GM19397 (cell line): ENCODE data around the gene ACOX1.
A peak's percentile ranks its signal among the peaks of the same experiment; 100 is the strongest.

Experiments
- ATAC-seq: cut with Tn5 transposase; IDR thresholded peaks from one replicate; pipeline ENCODE4 v1.9.1; 2021; ENCODE audit warnings: mild to moderate bottlenecking, moderate library complexity; ENCODE audit not compliant: unreplicated experiment

The ACOX1 gene

DNA sequence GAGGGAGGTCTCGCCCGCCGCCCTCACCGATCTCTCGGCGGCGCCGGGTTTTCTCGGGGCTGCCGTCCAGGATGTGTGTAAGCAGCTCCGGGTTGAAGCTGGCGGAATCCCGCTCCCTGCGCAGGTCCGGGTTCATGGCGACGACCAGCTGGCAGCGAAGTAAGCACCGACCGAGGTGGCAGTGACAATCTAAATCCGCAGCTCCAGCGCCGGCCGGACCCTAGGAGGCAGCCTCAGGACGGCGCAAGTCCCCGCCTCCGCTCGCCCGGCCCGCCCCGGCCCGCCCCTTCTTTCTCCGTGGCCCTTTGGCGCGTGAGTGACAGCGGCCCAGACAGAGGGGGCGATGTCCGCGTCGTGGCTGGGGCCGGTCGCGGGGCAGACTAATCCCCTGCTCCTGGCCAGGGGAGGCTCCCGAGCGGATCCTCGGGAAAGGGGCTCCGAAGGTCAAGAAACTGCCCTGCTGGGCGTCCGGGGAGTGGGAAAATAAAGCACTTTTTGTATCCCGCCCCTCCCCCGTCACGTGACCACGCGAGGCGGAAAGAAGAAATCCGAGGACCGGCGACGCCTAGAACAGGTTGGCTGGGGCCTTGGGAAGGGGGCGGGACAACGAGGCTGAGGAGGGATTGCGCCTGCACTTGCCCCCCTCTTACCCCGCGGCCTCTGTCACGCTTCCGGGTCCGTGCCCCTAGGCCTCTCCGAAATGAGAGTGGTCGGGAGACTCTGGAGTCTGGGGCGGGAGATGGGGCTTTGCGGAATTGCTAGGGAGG, at the start of gene ACOX1, which contains the start of gene TEN1:
Gene ACOX1, minus strand, starts transcription at position 229 of the 767 bp plus-strand sequence. Its CDS starts 93 bp downstream, at position 136.
Gene TEN1, plus strand, starts transcription at position 303 of the 767 bp plus-strand sequence. CDS start 6,953 bp downstream, outside the sequence.
- peak; percentile 93 for ATAC-seq

DNA sequence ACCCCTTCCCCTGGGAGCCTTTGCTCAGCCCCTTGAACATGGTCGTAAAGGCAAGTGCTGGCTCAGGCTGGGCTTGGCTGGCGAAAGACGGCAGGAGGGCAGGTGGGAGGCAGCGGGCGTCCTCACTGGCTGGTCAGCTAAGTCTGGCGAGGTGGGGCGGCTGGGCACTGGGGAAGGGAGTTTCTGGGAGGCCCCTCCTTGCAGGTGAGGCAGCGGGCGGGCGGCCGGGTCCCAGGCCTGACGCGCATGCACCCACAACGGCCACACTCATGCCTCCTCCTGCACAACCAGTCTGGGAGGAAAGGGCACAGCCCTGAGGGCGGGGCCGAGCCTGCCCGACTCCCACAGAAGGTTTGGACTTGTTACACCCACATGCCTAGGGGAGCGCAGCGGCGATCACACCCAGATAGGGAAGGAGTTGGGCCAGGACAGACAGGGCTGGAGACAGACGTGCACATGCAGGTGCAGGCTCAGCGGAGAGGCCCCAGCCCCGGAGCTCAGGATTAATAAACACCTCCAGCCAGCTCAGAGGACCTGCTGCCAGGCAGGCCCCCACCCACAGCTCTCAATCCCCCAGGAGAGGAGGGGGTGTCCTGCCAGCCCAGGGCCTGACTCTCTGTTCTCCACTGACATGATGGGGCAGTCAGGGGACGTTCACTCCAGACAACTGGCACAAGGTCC, 48.3 kb upstream of the ACOX1 start, which contains the start of gene EVPL:
Gene EVPL, minus strand, starts transcription at position 148 of the 681 bp plus-strand sequence. Its CDS starts 108 bp downstream, at position 40.
- ATAC-seq = no peak

DNA sequence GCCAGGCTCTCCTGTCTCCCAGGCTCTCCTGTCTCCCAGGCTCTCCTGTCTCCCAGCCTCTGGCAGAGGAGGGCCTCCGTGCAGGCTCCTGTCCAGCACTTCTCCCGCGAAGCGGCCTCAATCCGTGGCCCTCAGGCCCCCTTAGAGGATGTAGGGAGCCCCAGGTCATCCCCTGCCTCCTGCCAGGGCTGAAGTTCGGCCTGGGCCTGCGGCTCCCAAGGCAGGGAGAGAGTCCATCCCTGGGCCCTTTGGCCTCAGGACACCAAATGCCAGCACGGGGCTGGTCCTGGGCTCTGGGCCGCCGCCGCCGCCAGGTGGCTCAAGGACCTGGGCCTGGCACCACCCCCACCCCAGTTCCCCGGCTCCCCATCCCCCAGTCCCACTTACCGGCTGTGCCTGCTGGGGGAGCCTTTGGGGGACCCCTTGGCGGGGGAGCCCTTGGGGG, 47.8 kb upstream of the ACOX1 start:
- no peak for ATAC-seq

DNA sequence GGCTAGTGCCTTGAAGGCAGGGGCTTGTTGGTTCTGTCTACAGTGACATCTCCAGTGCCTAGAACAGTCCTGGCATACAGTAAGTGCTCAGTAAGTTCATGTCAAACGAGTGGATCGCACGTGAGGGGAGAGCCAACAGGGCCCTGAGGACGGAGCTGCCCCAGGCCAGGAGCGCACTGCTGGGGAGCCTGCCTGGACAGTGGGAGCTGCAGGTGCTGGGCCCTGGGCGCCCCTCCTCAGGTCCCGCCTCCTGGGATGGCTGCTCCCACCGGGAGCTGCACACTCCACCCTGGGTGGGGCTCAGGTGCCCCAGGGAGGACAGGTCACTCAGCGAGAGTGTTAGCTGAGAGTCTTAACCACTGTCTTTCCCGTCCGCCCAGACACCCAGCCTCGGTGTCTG, 46.3 kb upstream of the ACOX1 start:
- no peak for ATAC-seq

DNA sequence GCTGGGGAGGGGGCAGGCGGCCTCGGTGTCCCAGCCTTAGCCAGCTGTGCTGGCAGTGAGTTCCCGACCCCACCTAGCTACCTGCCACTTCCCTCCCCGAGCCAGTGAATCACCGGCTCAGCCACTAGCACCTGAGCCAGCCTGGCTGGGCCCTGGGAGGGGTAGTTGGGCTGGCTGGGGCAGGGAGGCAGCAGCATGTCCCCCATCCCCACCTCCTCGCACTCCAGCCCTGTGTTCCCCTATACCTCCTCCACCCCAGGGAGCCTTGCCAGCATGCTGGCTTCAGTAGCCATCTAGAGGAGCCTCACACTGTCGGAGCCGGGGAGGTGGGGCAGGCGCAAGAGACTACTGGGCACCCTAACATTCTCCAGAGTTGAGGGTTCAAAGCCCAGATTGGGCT, 45.4 kb upstream of the ACOX1 start:
- ATAC-seq = no peak

DNA sequence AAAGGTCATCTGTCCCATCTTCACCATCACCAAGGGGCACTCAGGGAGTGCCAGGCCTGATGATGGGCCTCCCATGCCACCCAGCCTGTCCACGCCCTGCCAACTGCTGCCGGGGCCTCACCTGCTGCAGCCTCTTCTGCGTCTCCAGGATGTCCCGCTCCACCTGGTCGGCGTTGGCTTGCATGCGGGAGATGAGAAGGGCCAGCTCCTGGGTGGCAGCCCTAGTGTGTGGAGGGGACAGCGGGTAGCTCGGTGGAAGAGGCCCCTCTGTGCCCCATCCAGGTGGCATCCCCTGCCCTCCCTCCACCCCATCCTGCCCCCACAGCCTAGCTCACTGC, 44.9 kb upstream of the ACOX1 start:
- ATAC-seq = no peak

DNA sequence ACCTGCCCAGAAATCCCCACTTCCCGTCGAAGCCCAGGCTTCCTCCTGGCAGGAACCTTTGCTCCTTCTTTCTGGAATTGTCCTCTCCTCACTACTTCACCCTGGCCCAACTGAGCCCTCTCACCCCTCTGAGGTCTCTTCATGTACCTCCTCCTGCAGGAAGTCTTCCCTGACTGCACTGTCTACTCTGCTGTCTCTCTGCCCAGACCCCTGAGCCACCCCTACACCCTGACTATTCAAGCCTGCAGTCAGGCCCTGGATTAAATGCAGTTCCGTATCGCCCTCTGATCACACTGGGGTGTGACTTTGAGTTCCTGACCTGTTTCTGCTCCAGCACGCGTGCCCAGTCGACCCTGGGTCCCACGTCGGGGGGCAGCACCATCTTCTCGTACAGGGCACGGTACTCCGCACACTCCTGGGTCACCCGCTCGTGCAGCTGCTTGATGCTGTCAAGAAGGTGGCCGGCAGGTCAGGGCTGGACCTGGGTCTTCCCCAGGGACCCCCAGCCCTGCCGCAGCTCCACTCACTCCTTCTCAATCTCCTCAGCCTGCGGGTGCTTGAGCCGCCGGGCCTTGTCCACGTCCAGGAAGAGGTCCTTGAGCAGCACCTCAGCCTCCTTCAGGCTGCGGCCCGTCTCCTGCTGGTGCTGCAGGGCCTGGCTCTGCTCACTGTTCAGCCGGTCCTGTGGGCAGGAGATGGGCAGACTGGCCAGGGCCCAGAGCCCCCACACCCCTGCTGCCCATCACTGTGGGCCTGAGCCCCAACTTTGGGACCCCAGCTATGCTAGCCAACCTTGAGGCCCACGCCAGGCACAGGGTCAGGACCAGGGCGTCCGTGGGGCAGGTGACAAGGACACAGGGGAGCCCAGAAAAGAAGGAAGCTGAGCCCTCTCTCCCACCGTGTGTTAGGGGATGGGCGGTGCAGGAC, 44.3 kb upstream of the ACOX1 start:
- no peak for ATAC-seq

DNA sequence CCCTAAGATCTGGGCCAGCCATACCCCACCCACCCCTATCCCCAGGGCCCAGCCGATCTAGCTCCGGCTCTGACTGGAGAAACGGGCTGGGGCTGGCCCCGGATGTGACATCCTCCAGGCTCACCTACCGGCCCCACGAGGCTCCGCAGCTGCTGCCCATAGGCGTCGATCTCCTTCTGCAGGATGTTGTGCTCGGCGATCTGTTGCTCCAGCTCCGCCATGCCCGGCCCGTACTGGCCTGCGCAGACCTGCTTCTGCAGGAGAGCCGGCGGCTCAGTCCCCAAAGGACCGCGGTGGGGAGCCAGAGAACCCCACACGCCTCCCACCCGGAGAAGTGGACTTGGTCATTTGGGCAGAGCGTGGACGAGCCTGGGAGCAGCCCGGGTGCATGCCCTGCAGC, 43.3 kb upstream of the ACOX1 start:
- no peak for ATAC-seq

DNA sequence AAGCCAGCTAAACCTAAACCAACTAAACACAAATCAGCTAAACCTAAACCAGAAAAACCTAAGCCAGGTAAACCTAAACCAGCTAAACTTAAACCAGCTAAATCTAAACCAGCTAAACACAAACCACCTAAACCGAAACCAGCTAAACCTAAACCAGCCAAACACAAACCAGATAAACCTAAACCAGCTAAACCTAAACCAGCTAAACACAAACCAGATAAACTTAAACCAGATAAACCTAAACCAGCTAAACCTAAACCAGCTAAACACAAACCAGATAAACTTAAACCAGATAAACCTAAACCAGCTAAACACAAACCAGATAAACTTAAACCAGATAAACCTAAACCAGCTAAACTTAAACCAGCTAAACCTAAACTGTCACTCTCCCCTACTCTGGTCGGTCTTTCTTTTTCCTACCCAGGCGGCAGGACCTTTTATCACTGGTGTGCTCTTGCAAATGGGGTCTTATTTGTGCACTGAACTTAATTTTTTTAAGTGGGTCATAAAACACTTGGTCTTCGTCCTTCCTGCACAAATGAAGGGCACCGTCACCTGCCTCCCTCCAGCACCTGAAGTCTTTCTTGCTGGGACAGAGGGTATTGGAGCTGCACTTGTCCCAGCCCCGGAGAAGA, 41.0 kb upstream of the ACOX1 start:
- no peak for ATAC-seq

DNA sequence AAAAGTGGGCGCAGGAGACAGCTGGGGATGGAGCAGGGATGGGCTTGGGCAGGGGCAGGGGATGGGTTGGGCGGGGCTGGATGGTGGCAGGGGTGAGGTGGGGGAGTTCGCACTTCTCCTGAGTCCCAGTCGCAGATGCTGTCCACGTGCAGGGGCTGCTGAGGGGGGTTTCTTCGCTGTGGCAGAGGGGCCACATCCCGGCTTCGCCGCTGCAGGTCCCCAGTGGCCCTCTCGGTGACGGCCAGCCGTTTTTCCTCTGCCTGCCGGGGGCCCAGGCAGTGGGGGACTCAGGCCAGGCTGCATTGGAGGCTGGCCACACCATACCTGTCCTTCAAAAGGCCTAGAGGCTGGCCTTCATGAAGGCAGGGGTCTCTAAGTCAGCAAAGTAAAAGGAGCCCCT, 39.8 kb upstream of the ACOX1 start:
- ATAC-seq = no peak

DNA sequence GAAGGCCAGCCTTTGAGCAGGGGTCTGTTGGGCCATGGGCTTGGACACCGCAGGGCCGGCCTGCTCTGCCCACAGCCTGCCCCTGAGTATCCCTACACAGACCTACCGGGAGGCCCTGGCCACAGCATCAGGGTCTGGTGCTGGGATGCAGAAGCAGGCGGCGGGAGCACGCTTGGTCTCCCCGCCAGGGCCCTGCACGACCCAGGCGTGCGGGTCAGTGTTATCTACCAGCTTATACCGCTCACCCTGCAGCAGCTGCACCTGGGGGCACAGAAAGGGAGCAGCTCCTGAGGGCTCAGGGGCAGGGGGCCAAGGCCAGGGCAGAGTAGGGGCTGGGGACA, 39.3 kb upstream of the ACOX1 start:
- ATAC-seq = no peak

DNA sequence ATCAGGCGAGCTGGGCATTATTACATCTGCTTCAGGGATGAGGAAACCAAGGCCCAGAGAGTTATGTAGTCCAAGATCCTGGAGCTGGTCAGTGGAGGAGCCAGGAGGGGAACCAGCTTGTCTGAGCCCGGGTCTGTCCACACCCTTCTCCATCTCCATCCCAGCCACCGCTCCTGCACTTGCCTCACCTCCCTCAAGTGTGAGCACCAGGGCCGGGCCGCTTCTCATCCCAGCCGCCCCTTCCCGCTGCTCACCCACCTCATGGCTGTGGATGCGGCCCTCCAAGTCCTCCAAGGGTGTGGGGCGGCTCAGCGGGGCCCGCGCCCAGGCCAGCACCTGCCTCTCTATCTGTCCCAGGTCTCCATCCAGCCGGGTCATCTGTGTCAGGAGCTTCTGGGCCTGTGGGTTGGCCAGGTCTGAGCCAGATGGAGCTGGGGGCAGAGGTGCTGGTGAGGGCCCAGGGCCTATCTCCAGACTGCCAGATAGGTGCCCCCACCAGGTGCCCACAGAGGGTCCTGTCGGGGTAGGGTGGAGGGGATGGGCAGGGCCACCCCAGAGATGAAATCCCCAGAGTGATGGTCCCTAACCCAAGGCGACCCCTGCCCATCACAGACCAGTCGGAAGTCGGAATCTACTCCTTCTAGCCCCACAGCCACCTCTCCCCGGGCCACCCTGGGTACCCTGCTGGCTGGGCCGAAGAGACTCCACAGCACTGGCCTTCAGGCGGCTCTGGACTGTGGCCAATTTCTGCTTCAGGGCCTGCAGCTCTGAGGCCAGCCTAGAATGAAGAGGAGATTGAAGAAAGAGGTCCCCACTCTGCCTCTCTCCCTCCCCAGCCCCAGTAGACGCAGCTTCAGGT, 38.7 kb upstream of the ACOX1 start:
- no peak for ATAC-seq

DNA sequence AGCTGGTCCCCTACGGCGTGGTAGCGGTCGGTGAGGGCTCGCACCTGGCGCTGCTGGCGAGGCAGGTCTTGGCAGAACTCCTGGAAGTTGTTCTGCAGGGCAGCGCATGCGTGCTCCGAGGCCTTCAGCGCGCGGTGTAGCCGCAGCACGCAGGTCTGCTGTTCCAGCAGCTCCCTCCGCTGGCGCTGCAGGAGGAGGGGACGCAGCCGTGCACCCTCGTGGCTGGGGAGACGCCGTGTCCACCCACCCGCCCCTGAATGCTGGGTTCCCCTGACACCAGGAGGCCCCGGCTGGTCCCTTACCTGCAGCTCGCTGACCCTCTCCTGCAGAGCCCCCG, 35.9 kb upstream of the ACOX1 start:
- no peak for ATAC-seq

DNA sequence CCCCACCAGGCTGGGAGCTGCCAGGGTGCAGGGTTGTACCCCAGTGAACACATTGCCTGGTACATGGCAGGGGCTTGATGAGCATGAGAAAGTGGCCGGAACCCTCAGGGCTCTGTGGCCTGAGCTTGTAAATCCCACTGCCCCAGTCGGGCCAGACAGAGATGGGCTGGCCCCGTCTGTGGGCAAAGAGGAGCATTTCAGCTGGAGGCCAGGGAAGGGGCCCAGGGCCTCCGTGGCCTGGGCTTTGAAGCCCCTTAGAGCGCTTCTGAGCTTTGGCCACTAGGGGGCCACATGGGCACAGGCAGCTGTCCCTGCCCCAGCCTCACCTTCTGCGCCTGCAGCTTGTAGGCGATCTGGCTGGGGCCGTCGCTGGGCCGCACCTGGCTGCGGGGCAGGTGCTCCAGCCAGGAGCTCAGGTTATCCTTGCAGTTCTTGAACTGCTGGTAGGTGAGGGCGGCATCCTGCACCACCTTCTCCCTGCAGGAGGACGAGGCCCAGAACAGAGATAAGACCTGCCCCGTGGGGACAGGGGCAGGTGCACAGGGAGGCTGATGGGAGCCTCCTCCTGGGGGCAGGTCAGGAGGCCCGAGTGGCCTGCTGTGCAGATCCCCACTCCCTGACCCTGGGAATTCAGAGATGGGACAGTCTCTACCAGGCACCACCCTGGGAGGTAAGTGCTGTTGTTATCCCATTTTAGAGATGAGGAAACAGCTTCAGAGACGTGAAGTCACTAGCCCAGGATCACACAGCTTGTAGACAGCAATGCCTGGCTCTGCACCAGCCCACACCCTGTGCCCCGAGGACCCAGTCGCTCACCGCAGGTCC, 35.3 kb upstream of the ACOX1 start:
- no peak for ATAC-seq

DNA sequence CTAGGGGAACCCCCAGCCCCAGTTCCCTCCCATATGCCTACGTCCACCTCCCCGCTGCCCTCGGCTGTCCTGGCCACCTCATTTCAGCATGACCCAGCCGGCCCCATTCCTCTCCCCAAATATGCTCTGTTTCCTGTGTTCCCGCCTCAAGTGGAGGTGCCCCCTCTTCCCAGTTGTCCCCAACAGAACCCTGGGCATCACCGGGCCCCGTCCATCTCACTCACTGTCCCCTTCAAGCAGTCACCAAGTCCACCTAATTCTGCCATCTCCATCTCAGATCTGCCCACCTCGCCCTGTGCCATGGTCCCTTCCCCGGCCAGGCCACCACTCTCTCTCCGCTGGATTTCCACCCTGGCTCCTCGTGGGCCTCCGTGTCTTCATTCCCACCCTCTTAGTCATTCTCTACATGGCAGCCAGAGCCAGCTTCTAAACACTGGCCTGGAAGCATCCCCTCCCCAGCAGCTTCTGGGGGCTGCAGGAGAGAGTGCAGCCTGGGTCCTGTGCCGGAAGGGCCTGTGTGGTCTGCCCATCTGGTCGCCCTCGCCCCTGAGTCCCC, 34.5 kb upstream of the ACOX1 start:
- ATAC-seq = no peak

DNA sequence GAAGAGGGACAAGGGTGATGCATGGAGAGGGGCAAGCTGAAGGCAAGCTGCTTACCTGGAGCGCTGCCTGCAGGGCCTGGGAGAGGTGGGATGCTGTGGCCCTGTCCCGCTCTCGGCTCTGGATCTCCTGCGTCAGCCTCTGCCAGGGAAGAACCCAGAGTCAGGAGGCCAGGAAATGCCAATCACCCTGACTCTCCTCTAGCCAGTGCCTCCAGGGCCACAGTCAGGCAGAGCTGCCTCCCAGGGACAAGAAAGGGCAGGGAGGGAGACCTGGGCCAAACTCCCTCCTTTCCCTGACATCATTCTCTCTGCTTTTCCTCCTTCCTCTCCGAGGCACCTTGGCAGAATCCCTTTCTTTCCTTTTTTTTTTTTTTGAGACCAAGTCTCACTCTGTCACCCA, 33.0 kb upstream of the ACOX1 start:
- ATAC-seq = no peak

DNA sequence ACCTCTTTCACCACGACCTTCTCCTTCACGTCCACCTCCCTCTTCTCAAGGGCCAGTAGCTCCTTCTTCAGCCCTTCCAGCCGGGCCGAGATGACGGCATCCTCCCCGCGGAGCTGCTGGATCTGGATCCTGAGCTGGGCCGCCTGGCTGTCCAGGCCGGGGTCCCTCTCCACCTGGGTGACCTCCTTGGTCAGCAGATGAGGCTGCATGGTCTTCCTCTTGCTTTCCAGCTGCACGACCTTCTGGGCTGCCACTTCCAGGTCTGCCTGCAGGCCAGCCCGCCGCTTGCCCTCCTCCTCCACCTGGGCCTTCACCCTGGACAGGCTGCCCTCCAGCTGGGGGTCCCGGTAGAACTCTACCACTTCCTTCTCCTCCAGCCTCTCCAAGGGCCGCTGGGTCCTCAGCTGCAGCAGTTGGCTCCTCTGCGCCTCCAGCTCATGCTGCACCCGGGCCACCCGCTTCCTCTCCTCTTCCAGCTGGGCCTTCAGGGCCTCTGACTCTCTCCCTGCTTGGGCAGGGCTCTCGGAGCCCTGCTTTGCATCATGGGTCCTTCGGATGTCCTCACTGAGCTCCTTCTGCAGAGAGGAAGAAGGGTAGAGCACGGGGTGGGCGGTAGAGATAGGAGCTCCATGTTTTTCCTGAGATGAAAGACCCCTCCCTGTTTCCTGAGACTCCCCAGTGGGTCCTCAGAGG, 31.1 kb upstream of the ACOX1 start:
- no peak for ATAC-seq

DNA sequence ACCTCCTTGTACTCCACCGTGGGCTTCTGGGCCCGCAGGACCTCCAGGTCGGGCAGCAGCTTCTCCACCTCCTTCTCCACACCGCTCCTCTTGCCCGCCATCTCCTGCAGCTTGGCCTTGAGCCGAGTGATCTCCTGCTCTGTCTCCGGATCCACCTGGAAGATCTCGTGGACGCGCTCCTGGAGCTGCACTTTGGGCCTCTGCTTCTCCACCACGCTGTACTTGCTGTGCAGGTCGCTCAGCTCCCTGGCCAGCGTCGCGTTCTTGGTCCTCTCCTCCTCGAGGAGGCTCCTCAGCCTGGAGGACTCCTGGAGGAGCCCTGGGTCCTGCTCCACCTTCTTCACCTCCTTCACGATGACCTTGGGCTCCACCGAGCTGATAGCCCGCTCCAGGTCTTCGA, 30.5 kb upstream of the ACOX1 start:
- ATAC-seq = no peak
